Measurements from ENCODE around the gene ARRB1.

Gene ARRB1

DNA sequence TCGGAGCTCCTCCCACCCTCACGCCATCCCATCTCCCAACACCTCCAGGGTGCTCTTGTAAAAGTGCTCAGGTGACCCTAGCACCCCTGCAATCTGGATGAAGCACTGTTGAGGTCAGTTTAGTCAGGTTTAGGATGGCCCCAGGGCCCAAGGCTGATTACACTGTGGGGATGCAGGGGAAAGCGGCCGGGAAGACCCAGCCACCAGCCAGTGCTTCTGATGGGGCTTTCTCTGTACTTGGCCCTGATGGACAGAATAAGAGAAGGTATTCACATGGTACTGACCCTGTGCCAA lies 82.1 kb downstream of the ARRB1 start:
- DNase-seq (ENCODE audit: low read depth), result no peak
- H3K4me3 ChIP-seq (ENCODE audit: low read depth, low read length), result no peak overlapping the region
- no peak for TF ChIP-seq POLR2A (IDR thresholded peaks at IDR 0.05; ENCODE audit: extremely low read depth, insufficient read length)
- TF ChIP-seq MYC (IDR thresholded peaks at IDR 0.05; ENCODE audit: low read depth, low read length), result no peak
- TF ChIP-seq, protein P1, sequence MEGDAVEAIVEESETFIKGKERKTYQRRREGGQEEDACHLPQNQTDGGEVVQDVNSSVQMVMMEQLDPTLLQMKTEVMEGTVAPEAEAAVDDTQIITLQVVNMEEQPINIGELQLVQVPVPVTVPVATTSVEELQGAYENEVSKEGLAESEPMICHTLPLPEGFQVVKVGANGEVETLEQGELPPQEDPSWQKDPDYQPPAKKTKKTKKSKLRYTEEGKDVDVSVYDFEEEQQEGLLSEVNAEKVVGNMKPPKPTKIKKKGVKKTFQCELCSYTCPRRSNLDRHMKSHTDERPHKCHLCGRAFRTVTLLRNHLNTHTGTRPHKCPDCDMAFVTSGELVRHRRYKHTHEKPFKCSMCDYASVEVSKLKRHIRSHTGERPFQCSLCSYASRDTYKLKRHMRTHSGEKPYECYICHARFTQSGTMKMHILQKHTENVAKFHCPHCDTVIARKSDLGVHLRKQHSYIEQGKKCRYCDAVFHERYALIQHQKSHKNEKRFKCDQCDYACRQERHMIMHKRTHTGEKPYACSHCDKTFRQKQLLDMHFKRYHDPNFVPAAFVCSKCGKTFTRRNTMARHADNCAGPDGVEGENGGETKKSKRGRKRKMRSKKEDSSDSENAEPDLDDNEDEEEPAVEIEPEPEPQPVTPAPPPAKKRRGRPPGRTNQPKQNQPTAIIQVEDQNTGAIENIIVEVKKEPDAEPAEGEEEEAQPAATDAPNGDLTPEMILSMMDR (IDR thresholded peaks at IDR 0.05; ENCODE audit: low read depth, low read length), result no peak
- TF ChIP-seq, protein P2, sequence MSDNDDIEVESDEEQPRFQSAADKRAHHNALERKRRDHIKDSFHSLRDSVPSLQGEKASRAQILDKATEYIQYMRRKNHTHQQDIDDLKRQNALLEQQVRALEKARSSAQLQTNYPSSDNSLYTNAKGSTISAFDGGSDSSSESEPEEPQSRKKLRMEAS (IDR thresholded peaks at IDR 0.05; ENCODE audit: low read depth, low read length), result no peak

- TF ChIP-seq, protein P1 (IDR thresholded peaks at IDR 0.05; ENCODE audit: low read depth, low read length), result no peak
- TF ChIP-seq MYC (IDR thresholded peaks at IDR 0.05; ENCODE audit: low read depth, low read length), result no peak
- TF ChIP-seq, protein P2 (IDR thresholded peaks at IDR 0.05; ENCODE audit: low read depth, low read length), result no peak
- TF ChIP-seq POLR2A (IDR thresholded peaks at IDR 0.05; ENCODE audit: extremely low read depth, insufficient read length), result no peak
Observed at GRCh38 chr11:75268626-75269366, 82.7 kb downstream of the ARRB1 start.

GRCh38 chr11:75267171-75267970 lies 84.1 kb downstream of the ARRB1 start:
- no peak overlapping the region for H3K4me3 ChIP-seq (ENCODE audit: low read depth, low read length)
- DNase-seq (ENCODE audit: low read depth), result no peak
- TF ChIP-seq POLR2A (IDR thresholded peaks at IDR 0.05; ENCODE audit: extremely low read depth, insufficient read length) (no peak), MYC (IDR thresholded peaks at IDR 0.05; ENCODE audit: low read depth, low read length) (no peak)
- TF ChIP-seq, protein P1 (IDR thresholded peaks at IDR 0.05; ENCODE audit: low read depth, low read length), result no peak
- TF ChIP-seq, protein P2 (IDR thresholded peaks at IDR 0.05; ENCODE audit: low read depth, low read length), result no peak

More at GRCh38 chr11:75268626-75269366, 82.7 kb downstream of the ARRB1 start:
- no peak for DNase-seq (ENCODE audit: low read depth)
- no peak overlapping the region for H3K4me3 ChIP-seq (ENCODE audit: low read depth, low read length)

DNA sequence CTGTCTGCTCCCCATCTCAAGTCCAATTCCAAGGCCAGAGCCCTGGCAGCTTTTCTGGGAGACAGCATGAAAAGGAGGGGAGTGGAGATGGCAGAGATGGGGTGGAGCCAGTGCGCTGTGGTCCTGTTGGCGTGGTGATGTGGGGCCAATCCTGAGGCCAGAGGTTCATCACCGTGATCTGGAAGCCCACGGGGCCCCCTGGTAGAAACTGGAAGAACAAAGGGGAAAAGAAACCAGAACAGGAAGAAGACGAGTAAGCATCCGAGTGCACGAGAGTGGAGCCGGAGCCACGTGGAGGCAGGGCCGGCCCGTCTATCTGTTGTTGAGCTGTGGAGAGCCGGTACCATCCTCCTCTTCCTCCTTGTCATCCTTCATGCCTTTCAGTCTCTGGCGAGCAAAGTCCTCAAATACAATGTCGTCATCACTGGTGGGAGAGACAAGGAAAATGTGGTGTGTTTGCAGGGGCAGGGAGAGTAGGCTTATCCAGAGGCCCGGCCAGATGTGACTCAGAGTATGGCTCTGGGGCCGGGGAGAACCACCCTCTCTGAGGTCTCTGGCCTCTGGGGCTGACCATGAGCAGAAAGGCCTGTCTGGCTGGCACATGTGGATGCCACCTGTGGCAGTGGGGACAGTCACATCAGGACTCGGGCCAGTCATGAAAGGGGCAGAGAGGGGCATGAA lies 85.5 kb downstream of the ARRB1 start:
- TF ChIP-seq, protein P2 (IDR thresholded peaks at IDR 0.05; ENCODE audit: low read depth, low read length), result no peak
- TF ChIP-seq POLR2A (IDR thresholded peaks at IDR 0.05; ENCODE audit: extremely low read depth, insufficient read length) (no peak), MYC (IDR thresholded peaks at IDR 0.05; ENCODE audit: low read depth, low read length) (no peak)
- TF ChIP-seq, protein P1 (IDR thresholded peaks at IDR 0.05; ENCODE audit: low read depth, low read length), result no peak
- DNase-seq (ENCODE audit: low read depth), result no peak
- H3K4me3 ChIP-seq (ENCODE audit: low read depth, low read length), result no peak overlapping the region

GRCh38 chr11:75264971-75265370 lies 86.5 kb downstream of the ARRB1 start:
- no peak overlapping the region for H3K4me3 ChIP-seq (ENCODE audit: low read depth, low read length)
- TF ChIP-seq MYC (IDR thresholded peaks at IDR 0.05; ENCODE audit: low read depth, low read length) (no peak), POLR2A (IDR thresholded peaks at IDR 0.05; ENCODE audit: extremely low read depth, insufficient read length) (no peak)
- TF ChIP-seq, protein P2 (IDR thresholded peaks at IDR 0.05; ENCODE audit: low read depth, low read length), result no peak
- TF ChIP-seq, protein P1 (IDR thresholded peaks at IDR 0.05; ENCODE audit: low read depth, low read length), result no peak
- DNase-seq (ENCODE audit: low read depth), result no peak
